Mucosa of rectum (tissue), 2 donors: ENCODE measurements around the gene LEPR.

Experiments used
- H3K27ac ChIP-seq, 2 donors: one replicate each; pipeline ENCODE4 v1.7.0; 2013; ENCODE audit warnings: inconsistent platforms in 2 of 2, low read depth in 2 of 2, low read length in 2 of 2
- H3K27me3 ChIP-seq, 2 donors: one replicate each; pipeline ENCODE4 v1.7.0; 2013; ENCODE audit warnings: low read length in 2 of 2; ENCODE audit not compliant: control insufficient read depth in 2 of 2, insufficient read depth in 2 of 2
- H3K36me3 ChIP-seq, 2 donors: one replicate each; pipeline ENCODE4 v1.7.0; 2013; ENCODE audit warnings: low read length in 2 of 2; ENCODE audit not compliant: control insufficient read depth in 2 of 2, insufficient read depth in 2 of 2
- H3K4me1 ChIP-seq, 2 donors: one replicate each; pipeline ENCODE4 v1.7.0; 2013; ENCODE audit warnings: low read length in 2 of 2, mild to moderate bottlenecking in 1 of 2; ENCODE audit not compliant: control insufficient read depth in 2 of 2, insufficient read depth in 2 of 2
- H3K4me3 ChIP-seq, 2 donors: one replicate each; pipeline ENCODE4 v1.7.0; 2013; ENCODE audit warnings: low read length in 2 of 2
- H3K9ac ChIP-seq, 2 donors: one replicate each; pipeline ENCODE4 v1.7.0; 2013; ENCODE audit warnings: low read length in 2 of 2, low read depth in 1 of 2, mild to moderate bottlenecking in 1 of 2
- H3K9me3 ChIP-seq, 2 donors: one replicate each; pipeline ENCODE4 v1.7.0; 2013; ENCODE audit warnings: low read length in 2 of 2; ENCODE audit not compliant: control insufficient read depth in 2 of 2
- donor health status: healthy.
- donor health status: Normal muscosa, but diverticular disease.

Gene LEPR

GRCh38 chr1:65388908-65389695 is 31.4 kb upstream of the LEPR start:
- H3K9me3 ChIP-seq: no peaks in the 10 kb centered on the region
- H3K9ac ChIP-seq: no peak overlapping the region
- no peaks in the 10 kb centered on the region for H3K4me1 ChIP-seq
- no peak overlapping the region for H3K27ac ChIP-seq
- no peaks in the 10 kb centered on the region for H3K36me3 ChIP-seq
- H3K27me3 ChIP-seq: no peaks in the 10 kb centered on the region
- H3K4me3 ChIP-seq: no peak overlapping the region

- no peak overlapping the region for H3K27ac ChIP-seq
- H3K4me3 ChIP-seq: no peak overlapping the region
- no peaks in the 10 kb centered on the region for H3K9me3 ChIP-seq
- no peaks in the 10 kb centered on the region for H3K27me3 ChIP-seq
- no peaks in the 10 kb centered on the region for H3K4me1 ChIP-seq
- H3K36me3 ChIP-seq: no peaks in the 10 kb centered on the region
- H3K9ac ChIP-seq: no peak overlapping the region
Observed at GRCh38 chr1:65392497-65392896, 28.0 kb upstream of the LEPR start.

DNA sequence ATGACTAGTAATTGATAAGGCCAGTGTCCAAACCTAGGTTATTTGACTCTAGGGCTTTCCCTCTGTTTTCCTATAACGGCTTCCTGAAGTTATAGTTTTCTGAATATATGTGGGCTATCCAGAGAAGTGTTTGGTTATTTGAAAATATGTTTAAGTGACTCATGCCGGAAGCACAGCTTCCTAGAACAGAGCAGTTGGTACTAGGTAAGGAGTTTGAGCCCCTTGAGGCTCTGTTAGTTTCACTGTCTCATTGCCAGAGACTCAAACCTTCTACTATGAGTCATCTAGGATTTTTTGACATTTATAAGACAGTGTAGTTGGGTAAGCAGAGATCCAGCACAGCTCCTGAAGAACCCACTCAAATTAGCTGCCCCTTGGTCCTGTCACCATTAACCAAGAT is 27.1 kb upstream of the LEPR start:
- no peaks in the 10 kb centered on the region for H3K4me1 ChIP-seq
- H3K27ac ChIP-seq: no peak overlapping the region
- no peaks in the 10 kb centered on the region for H3K9me3 ChIP-seq
- no peaks in the 10 kb centered on the region for H3K36me3 ChIP-seq
- H3K4me3 ChIP-seq: no peak overlapping the region
- no peak overlapping the region for H3K9ac ChIP-seq
- H3K27me3 ChIP-seq: no peaks in the 10 kb centered on the region

DNA sequence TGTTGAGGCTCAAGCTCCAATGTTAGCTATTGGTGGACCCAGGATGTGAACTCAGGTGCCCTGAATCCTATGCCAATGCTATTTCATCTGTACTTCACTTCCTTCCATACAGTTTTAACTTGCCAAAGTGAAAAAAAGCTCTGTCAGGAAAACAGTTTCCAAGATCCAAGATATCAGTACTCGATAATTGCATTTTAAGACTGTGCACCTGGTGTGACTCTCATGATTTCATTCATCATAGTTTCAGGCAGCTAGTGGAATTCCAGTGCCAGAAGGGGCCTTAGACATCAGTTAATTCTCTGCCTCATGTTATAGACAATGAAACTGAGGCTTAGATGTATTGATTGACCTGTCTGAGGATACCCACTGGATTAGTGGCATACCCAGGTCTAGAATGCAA is 26.5 kb upstream of the LEPR start:
- Histone ChIP-seq H3K9ac (no peak overlapping the region), H3K4me1 (no peaks in the 10 kb centered on the region), H3K9me3 (no peaks in the 10 kb centered on the region), H3K4me3 (no peak overlapping the region), H3K36me3 (no peaks in the 10 kb centered on the region), H3K27me3 (no peaks in the 10 kb centered on the region), H3K27ac (no peak overlapping the region)

DNA sequence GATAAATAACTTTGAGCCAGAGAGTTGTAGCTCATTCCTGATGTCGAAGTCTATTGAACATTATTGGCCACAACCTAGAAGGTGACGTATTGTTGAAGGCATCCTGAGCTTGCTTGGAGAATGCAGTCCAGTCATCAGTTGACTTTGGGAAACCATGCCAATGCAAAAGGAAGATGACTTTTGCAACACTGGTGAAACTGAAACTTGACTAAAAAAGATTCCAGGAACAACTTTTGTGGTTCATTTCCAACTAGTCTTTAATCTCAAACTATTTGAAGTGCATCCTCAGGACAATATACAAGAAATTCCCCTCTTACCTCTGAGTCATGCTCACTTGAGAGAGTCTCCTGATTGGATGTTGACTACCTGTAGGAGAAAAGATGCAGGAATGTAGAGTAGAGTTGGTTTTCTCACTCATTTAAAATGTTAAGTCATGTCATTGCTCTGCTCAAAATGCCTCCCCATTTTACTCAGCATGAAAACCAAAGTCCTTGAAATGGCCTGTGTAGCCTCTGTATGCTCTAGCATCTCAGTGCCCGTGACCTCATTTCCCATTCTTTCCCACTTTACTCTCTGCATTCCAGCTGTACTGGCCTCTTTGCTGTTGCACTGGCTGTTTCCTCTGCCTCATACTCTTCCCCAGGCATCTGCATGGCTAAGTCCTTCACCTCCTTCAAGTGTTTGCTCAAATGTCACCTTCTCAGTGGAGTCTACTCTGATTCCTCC is 24.4 kb upstream of the LEPR start:
- Histone ChIP-seq H3K27ac (no peak overlapping the region), H3K27me3 (no peaks in the 10 kb centered on the region), H3K4me1 (no peaks in the 10 kb centered on the region), H3K36me3 (no peaks in the 10 kb centered on the region), H3K9me3 (no peaks in the 10 kb centered on the region), H3K4me3 (no peak overlapping the region), H3K9ac (no peak overlapping the region)

DNA sequence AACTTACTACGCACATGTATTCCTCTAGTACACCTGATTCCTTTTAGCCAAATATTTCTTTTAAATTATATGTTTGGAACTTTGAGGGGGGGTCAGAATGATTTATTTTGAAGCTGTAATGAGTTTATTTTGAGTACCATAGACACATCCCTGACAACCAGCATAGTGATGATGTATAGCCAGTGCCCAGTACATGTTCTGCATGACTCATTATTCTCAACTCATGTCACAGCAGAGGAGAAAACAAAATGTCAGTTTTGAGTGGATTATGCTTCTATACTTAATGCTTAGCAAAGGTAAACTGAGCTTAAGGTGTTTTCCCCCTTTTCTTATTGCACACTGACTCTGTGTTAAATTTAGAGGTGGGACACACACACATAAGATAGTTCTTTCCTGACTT is 22.4 kb upstream of the LEPR start:
- H3K27me3 ChIP-seq: no peaks in the 10 kb centered on the region
- H3K4me3 ChIP-seq: no peak overlapping the region
- H3K9ac ChIP-seq: no peak overlapping the region
- no peak overlapping the region for H3K27ac ChIP-seq
- no peaks in the 10 kb centered on the region for H3K9me3 ChIP-seq
- no peaks in the 10 kb centered on the region for H3K36me3 ChIP-seq
- no peaks in the 10 kb centered on the region for H3K4me1 ChIP-seq

DNA sequence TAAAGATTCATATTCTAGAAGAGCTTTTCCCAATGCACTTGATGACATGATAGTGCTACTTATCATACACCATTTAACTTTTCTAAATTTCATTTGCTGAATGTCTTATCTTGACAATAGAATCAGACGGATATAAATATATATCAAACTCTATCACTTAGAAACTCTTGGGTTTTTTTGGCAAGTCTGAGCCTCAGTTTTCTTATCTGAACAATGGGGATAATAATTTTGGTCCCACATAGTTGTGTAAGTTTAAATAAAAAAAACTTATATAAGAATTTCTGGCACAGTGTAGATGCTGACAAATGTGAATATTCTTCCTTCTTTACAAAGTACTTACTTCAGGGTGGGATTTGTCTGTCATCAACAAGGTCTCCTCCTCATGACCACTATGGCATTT is 21.5 kb upstream of the LEPR start:
- no peak overlapping the region for H3K27ac ChIP-seq
- H3K4me1 ChIP-seq: no peaks in the 10 kb centered on the region
- no peak overlapping the region for H3K4me3 ChIP-seq
- no peak overlapping the region for H3K9ac ChIP-seq
- no peaks in the 10 kb centered on the region for H3K27me3 ChIP-seq
- H3K36me3 ChIP-seq: no peaks in the 10 kb centered on the region
- no peaks in the 10 kb centered on the region for H3K9me3 ChIP-seq

DNA sequence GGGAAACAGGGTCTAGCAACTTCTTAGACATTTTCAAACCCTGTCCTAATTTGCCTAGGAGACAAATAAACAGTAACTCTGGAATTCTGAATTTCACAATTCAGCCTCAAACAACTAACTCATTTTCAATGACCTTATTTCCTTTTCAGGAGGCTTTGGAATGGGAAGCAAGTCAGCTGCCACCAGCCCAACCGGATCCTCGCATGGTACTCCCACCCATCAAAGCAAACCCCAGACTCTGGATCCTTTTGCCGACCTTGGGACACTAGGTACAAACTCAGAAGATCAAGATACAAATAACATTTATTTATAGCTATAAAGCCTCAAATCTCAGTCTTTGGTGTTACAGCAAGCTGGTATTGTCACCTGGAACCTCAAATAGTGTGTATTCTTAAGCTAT is 18.9 kb upstream of the LEPR start:
- Histone ChIP-seq H3K4me3 (no peak overlapping the region), H3K27ac (no peak overlapping the region), H3K9ac (no peak overlapping the region), H3K9me3 (no peaks in the 10 kb centered on the region), H3K4me1 (no peaks in the 10 kb centered on the region), H3K27me3 (no peaks in the 10 kb centered on the region), H3K36me3 (no peaks in the 10 kb centered on the region)

GRCh38 chr1:65404941-65405340 is 15.5 kb upstream of the LEPR start:
- Histone ChIP-seq H3K27ac (no peak overlapping the region), H3K4me1 (no peaks in the 10 kb centered on the region), H3K36me3 (no peaks in the 10 kb centered on the region), H3K4me3 (no peak overlapping the region), H3K9me3 (no peaks in the 10 kb centered on the region), H3K27me3 (no peaks in the 10 kb centered on the region), H3K9ac (no peak overlapping the region)

DNA sequence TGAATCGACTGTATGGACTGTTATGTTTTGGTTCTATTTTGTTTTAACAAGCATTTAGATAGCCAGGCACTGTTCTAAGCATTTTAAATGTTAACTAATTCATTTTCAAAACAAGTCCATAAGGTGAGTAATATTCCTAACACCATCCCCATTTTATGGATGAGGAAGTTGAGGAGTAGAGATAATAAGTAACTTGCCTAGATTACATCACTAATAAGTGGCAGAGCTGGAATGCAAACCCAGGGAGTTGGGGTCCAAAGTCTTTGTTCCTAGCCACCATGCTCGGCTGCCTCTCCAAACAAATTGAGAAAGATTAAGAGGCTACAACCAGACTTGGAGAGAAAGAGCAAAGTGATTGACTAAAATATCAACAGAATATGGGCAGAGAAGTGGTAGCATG is 12.6 kb upstream of the LEPR start:
- Histone ChIP-seq H3K4me3 (no peak overlapping the region), H3K27me3 (no peaks in the 10 kb centered on the region), H3K9ac (no peak overlapping the region), H3K27ac (no peak overlapping the region), H3K4me1 (no peaks in the 10 kb centered on the region), H3K9me3 (no peaks in the 10 kb centered on the region), H3K36me3 (no peaks in the 10 kb centered on the region)
